GM19455 (cell line): Measurements from ENCODE around the gene RASSF7.
A peak's percentile ranks its signal among the peaks of the same experiment; 100 is the strongest.

Experiments
- ATAC-seq: cut with Tn5 transposase; IDR thresholded peaks from one replicate; pipeline ENCODE4 v1.9.1; 2021; ENCODE audit not compliant: unreplicated experiment

Gene RASSF7

GRCh38 chr11:550746-551085 is 10.1 kb upstream of the RASSF7 start:
- ATAC-seq, result no peak

GRCh38 chr11:551131-551530 is 9.6 kb upstream of the RASSF7 start:
- no peak for ATAC-seq

GRCh38 chr11:551596-551995 is 9.2 kb upstream of the RASSF7 start:
- ATAC-seq, result no peak

GRCh38 chr11:553083-553987 is 7.4 kb upstream of the RASSF7 start:
- ATAC-seq, result no peak

DNA sequence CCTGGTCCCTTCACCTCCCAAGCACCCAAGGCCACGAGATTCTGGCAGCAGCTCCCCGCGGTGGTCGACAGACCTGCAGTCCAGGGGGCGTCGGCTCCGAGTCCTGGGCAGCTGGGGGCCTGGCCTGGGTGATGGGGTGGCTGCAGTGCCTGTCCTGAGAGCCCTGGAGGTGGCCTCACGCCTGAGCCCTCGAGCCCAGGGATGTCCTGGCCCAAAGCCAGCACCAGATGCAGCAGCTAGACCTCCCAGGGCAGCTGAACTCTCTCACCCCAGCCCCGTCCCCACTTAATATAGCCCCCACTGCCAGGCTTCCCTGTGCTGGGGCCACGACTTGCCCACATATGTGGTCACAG is 6.8 kb upstream of the RASSF7 start:
- no peak for ATAC-seq

DNA sequence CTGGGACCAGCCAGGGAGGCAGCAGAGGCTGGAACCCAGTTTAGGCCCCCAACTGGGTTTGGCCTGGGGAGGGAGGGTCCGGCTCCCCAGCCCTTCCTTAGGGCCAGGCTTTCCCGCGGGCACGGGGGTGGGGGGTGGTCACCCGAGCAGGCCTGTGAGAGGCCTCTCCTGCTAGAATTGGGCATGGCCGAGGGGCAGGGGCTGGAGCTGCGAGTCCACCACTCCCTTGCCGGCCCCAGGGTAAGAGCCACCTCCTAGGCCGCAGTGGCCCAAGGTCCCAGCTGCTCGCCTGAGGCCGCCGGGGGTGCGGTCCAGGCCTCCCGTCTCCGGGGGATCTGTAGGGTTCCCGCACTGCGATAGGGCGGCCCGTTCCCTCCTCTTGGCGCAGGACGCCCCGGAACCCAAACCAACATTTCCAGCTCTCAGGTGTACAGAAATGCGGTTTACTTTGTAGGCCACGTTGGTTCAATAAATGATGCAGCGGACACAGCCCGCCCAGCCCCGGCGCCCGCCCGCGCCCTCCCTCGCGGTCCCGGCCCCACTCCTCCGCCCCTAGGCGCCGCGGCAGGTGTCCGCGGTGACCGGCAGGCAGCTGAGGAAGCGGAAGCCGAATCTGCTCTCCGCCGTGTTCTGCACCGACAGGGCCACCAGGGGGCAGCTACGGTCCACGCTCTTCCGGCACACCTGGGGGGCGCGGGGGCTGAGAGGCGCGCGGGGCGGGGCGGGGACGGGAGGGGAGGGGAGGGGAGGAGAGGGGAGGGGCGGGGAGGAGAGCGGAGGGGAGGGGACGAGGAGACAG is 6.1 kb upstream of the RASSF7 start:
- ATAC-seq, result no peak

DNA sequence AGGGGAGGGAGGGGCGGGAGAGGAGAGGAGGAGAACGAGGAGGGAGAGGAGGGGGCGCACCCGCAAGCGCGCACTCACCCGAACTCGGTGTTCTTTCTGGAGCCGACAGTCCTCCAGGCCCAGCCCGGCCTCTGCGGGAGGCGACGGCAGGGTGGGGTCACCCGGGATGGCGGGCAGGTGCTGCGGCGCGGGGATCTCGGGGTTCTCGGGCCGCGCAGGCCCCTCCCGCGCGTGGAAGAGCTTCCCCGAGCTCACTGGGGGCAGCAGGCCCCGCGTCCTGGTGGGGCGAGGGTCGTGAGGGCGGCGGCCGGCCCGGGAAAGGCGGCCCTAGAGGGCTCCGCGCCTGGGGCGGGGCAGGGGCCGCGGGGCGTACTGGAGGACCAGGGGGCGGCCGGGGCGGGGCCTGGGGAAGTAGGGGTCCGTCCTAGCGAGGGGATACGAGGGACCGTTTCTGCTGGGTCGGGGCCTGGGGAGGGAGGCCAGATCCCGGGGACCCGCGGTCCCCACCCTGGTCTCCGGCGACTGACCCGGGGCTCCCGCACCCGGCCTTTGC is 5.5 kb upstream of the RASSF7 start:
- ATAC-seq, result no peak

DNA sequence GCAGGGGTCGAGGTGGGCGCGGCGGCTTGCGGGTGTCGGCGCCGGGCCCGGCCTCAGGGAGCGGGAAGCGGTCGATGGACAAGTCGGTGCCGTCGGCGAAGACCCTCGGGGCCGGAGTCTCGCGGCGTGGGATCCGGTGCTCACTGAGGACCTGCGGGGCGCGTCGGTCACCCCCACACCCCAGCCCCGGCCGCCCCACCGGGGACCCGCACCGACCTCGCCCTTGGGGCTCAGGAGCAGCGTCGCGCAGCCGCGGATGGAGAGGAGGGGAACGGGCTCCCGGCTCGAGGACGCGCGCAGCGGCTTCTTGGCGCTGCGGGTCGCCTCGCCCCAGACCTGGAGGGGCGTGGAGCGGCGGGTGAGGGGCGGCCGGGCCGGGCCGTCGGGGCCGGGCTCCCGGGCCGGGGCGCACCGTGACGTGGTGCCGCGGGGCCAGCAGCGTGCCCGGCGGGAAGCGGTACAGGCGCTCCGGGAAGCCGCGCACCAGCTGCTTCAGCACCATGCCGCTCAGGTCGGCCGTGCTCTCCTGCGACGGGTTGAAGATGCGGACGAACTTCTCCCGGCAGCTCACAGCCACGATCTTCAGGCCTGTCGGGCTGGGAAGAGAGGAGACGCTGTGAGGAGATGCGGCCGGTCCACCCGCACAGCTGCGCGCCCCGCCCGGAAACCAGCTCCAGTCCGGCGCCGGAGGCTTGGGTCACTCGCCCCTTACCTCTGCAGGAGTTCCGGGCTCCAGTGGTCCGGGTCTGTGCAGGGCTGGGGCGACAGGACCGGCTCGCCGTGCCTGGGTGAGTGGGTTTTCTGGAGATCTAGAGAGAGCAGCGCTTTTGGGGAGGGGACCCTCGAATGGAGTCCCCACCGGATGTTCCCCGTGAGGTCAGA is 4.7 kb upstream of the RASSF7 start:
- ATAC-seq, result no peak

- no peak for ATAC-seq
Measured at GRCh38 chr11:556662-557256, 4.0 kb upstream of the RASSF7 start.

- no peak for ATAC-seq
Measured at GRCh38 chr11:557328-558132, 3.2 kb upstream of the RASSF7 start.

DNA sequence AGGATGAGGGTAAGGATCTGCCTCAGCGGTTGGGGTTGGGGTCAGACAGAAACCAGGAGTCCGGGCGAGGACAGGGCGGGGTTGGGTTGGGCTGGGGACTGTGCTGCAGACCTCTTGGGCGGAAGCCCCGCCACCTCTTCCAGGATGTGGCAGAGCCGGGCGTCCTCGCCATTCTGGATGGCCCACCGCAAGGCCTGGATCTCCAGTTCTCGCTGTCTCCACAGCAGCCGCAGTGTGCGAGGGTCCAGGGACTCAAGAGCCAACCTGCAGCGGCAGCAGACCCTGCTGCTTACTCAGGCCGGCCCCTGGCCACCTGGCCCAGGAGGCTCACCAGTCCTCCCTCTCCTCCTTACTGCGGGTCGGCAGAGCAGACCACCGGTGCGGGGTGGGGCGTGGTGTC is 2.3 kb upstream of the RASSF7 start:
- ATAC-seq, result no peak

DNA sequence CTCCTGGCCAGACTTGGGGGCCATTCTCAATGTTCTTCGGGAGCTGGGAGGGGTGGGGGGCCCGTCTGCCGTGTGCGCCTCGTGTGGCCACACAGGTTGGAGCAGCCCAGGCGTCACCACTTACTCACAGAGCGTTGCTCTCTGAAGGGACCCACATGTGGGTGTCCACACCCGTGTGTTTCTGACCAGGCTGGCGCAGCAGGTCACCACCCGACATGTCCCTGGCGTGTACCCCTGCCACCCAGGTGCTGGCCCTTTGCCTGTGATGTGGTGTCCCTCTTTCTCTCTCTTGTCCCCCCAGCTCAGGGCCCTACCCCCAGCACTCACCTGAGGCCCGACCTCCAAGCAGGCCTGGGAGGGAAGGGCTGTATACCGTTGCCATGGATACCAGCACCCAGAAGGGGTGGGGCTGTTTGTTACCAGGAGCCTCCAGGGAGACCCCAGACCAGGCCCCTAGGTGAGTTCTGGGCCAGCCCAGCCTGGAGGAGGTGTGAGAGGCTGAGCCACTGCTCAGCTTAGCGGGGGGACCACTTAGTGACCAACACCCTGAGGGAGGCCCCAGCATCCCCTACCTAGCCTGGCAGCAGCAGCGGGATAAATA is 1.6 kb upstream of the RASSF7 start:
- no peak for ATAC-seq

GRCh38 chr11:559712-560304 is 962 bp upstream of the RASSF7 start:
- no peak for ATAC-seq

GRCh38 chr11:561148-562003 is 606 bp downstream of the RASSF7 start:
- ATAC-seq, result peak; percentile 39

DNA sequence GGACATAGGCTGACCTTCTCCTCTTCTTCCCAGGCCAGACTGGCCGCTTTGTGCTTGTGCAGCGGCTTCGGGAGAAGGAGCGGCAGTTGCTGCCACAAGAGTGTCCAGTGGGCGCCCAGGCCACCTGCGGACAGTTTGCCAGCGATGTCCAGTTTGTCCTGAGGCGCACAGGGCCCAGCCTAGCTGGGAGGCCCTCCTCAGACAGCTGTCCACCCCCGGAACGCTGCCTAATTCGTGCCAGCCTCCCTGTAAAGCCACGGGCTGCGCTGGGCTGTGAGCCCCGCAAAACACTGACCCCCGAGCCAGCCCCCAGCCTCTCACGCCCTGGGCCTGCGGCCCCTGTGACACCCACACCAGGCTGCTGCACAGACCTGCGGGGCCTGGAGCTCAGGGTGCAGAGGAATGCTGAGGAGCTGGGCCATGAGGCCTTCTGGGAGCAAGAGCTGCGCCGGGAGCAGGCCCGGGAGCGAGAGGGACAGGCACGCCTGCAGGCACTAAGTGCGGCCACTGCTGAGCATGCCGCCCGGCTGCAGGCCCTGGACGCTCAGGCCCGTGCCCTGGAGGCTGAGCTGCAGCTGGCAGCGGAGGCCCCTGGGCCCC is 1.4 kb downstream of the RASSF7 start:
- no peak for ATAC-seq

GRCh38 chr11:563066-563811 is 2.5 kb downstream of the RASSF7 start:
- no peak for ATAC-seq
